ENCODE measurements around the gene SH3BGR. TPM values are rescaled to one million over a fixed set of nuclear protein-coding genes. Genes with fewer than 3 reads are reported as not detected.

The SH3BGR gene
- total RNA-seq, 2 experiments from 2014 or later, result 3.9 to 4.7 TPM

DNA sequence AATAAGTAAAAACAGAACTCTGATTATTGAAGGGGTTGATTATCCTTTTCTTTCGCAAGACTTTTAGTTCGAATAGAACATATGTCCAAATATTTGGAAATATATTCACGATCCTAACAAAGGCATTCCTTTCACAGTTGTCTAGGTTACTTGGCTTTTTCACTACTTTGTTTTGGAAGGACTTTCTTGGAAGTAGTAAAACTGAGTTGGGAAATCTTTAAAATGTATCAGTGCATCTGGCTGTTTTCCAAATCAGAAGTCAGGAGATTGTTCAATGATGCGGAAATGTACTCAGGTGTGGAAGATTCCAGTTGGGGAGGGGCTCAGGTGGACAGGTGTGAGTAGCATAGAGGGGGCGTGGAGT lies 67.1 kb downstream of the SH3BGR start:
- no peaks in the 10 kb centered on the region for H3K36me3 Mint-ChIP-seq
- DNase-seq, result no peak
- H3K4me1 Mint-ChIP-seq, result peaks cover 3% of the 10 kb centered on the region
- H3K27me3 Mint-ChIP-seq, result peaks cover 3% of the 10 kb centered on the region
- no peaks in the 10 kb centered on the region for H3K9me3 Mint-ChIP-seq
- no peak overlapping the region for H3K27ac Mint-ChIP-seq
- no peak overlapping the region for H3K4me3 Mint-ChIP-seq

GRCh38 chr21:39519835-39520234 lies 68.1 kb downstream of the SH3BGR start:
- DNase-seq, result no peak
- H3K27me3 Mint-ChIP-seq, result peaks cover 3% of the 10 kb centered on the region
- peaks cover 3% of the 10 kb centered on the region for H3K4me1 Mint-ChIP-seq
- no peak overlapping the region for H3K27ac Mint-ChIP-seq
- H3K36me3 Mint-ChIP-seq, result no peaks in the 10 kb centered on the region
- no peak overlapping the region for H3K4me3 Mint-ChIP-seq
- no peaks in the 10 kb centered on the region for H3K9me3 Mint-ChIP-seq

GRCh38 chr21:39523399-39523798 lies 71.6 kb downstream of the SH3BGR start:
- H3K27ac Mint-ChIP-seq, result no peak overlapping the region
- H3K4me3 Mint-ChIP-seq, result no peak overlapping the region
- H3K9me3 Mint-ChIP-seq, result no peaks in the 10 kb centered on the region
- peaks cover under 1% of the 10 kb centered on the region for H3K4me1 Mint-ChIP-seq
- no peak for DNase-seq
- H3K27me3 Mint-ChIP-seq, result peaks cover 1% of the 10 kb centered on the region
- no peaks in the 10 kb centered on the region for H3K36me3 Mint-ChIP-seq

GRCh38 chr21:39523915-39524314 lies 72.1 kb downstream of the SH3BGR start:
- Mint-ChIP-seq H3K9me3 (no peaks in the 10 kb centered on the region), H3K4me3 (no peak overlapping the region), H3K4me1 (no peaks in the 10 kb centered on the region), H3K36me3 (no peaks in the 10 kb centered on the region), H3K27ac (no peak overlapping the region), H3K27me3 (no peaks in the 10 kb centered on the region)
- DNase-seq, result no peak

DNA sequence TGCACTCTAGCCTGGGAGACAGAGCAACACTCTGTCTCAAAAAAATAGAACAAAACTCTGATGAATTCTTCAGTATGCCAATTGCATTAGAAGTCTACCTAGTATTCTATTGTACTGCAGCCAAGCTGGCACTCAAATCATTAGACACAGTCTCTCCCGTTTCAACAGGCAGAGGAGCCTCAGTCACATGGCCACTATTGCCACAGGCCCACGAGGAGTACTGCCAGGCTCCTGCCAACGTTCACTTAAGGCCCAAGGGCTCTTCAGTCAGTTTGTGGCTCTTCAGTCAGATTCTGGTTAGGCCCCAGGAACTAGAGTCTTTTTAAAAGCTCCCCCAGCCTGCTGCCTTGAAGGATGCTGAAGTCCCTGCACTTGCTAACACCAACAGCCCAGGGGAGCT lies 73.4 kb downstream of the SH3BGR start:
- H3K27ac Mint-ChIP-seq, result no peak overlapping the region
- H3K4me3 Mint-ChIP-seq, result no peak overlapping the region
- no peak for DNase-seq
- H3K9me3 Mint-ChIP-seq, result no peaks in the 10 kb centered on the region
- no peaks in the 10 kb centered on the region for H3K36me3 Mint-ChIP-seq
- H3K27me3 Mint-ChIP-seq, result peaks cover 4% of the 10 kb centered on the region
- H3K4me1 Mint-ChIP-seq, result no peaks in the 10 kb centered on the region

GRCh38 chr21:39525601-39526000 lies 73.8 kb downstream of the SH3BGR start:
- H3K27me3 Mint-ChIP-seq, result peaks cover 4% of the 10 kb centered on the region
- no peak for DNase-seq
- no peak overlapping the region for H3K4me3 Mint-ChIP-seq

GRCh38 chr21:39527067-39527595 lies 75.4 kb downstream of the SH3BGR start:
- Mint-ChIP-seq H3K27me3 (peaks cover 8% of the 10 kb centered on the region), H3K4me1 (no peaks in the 10 kb centered on the region), H3K36me3 (no peaks in the 10 kb centered on the region), H3K27ac (no peak overlapping the region), H3K9me3 (no peaks in the 10 kb centered on the region), H3K4me3 (no peak overlapping the region)
- no peak for DNase-seq

More at GRCh38 chr21:39525601-39526000, 73.8 kb downstream of the SH3BGR start:
- Mint-ChIP-seq H3K27ac (no peak overlapping the region), H3K4me1 (no peaks in the 10 kb centered on the region), H3K36me3 (no peaks in the 10 kb centered on the region), H3K9me3 (no peaks in the 10 kb centered on the region)

DNA sequence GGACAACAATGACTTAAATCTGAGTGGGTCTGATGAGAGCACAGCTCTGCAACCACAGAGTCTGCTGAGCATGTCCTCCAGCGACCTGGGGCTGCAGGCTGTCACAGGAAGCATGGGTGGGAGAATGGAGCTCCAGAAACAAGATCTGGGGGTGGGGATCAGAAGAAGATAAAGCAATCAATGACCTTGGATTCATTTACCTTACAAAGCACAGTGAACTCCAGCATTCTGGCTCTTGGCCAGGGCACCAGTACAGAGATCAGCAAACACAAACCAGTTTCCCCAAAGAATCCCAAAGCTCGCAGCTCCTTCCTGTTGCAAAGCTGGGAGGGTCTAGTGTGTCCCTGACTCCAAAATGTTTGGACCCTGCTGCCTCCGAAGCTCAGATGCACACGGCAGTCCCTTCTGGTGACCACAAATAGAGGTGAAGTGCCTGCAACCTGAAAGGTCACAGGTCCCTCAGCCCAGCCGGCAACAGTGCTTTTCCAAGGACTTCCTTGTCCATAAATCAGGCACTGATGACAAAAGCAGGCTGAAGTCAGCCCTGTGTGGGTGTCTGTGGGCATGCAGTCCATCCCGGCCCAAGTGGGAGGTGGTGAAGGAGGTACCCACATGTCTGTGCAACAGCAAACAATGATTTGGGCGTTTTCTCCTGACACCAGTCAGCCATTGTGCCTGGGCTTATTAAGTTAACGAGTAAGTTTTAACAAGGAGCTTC lies 76.1 kb downstream of the SH3BGR start:
- DNase-seq, result no peak
- H3K27ac Mint-ChIP-seq, result no peak overlapping the region
- no peaks in the 10 kb centered on the region for H3K9me3 Mint-ChIP-seq
- no peak overlapping the region for H3K4me3 Mint-ChIP-seq
- peaks cover 8% of the 10 kb centered on the region for H3K27me3 Mint-ChIP-seq
- no peaks in the 10 kb centered on the region for H3K36me3 Mint-ChIP-seq
- no peaks in the 10 kb centered on the region for H3K4me1 Mint-ChIP-seq

DNA sequence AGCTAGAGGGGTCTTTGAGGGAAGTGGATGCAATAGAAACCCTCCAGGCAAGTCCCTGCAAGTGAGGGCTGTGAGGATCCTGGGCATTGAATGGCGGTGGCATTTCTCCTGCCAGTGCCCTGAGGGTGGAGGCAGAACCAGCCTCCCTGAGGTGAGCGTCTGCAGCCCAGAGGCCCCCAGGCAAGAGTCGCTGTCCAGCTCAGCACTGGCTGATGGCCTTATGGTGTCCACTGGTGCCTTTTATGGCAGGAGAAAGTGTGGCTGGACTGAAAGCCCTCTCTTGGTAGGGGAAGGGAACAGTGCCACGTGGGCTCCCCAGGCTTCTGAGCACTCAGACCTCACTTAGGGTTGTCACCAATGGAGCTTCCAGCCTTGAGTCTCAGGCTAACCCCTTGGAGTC lies 77.3 kb downstream of the SH3BGR start:
- no peaks in the 10 kb centered on the region for H3K4me1 Mint-ChIP-seq
- no peak overlapping the region for H3K4me3 Mint-ChIP-seq
- peaks cover 8% of the 10 kb centered on the region for H3K27me3 Mint-ChIP-seq
- no peak for DNase-seq
- H3K27ac Mint-ChIP-seq, result no peak overlapping the region
- no peaks in the 10 kb centered on the region for H3K36me3 Mint-ChIP-seq
- H3K9me3 Mint-ChIP-seq, result no peaks in the 10 kb centered on the region

DNA sequence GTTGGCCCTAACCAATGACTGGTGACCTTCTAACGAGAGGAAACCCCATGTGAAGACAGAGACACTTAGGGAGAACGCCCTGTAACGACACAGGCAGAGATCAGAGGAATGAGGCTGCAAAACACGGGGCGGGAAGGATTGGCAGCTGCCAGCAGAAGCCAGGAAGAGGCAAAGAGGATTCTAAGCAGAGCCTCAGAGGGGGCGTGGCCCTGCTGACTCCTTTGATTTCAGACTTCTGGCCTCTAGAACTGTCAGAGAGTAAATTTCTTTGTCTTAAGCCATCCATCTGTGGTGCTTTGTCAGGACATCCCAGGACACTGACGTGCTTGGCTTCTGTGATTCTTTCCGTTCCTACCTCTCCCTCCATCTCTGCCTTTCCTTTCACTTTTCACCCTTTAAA lies 79.3 kb downstream of the SH3BGR start:
- H3K4me1 Mint-ChIP-seq, result no peaks in the 10 kb centered on the region
- no peak overlapping the region for H3K4me3 Mint-ChIP-seq
- no peaks in the 10 kb centered on the region for H3K36me3 Mint-ChIP-seq
- H3K27me3 Mint-ChIP-seq, result peaks cover 12% of the 10 kb centered on the region
- H3K27ac Mint-ChIP-seq, result no peak overlapping the region
- DNase-seq, result no peak
- H3K9me3 Mint-ChIP-seq, result no peaks in the 10 kb centered on the region

- DNase-seq, result no peak
- Mint-ChIP-seq H3K4me1 (no peaks in the 10 kb centered on the region), H3K27me3 (peaks cover 12% of the 10 kb centered on the region), H3K27ac (no peak overlapping the region), H3K36me3 (no peaks in the 10 kb centered on the region), H3K9me3 (no peaks in the 10 kb centered on the region), H3K4me3 (no peak overlapping the region)
These were observed 80.1 kb downstream of the SH3BGR start for GRCh38 chr21:39531840-39532239.

GRCh38 chr21:39533545-39534380 lies 82.0 kb downstream of the SH3BGR start:
- peaks cover 2% of the 10 kb centered on the region for H3K4me1 Mint-ChIP-seq
- H3K27ac Mint-ChIP-seq, result no peak overlapping the region
- H3K36me3 Mint-ChIP-seq, result no peaks in the 10 kb centered on the region
- H3K4me3 Mint-ChIP-seq, result no peak overlapping the region
- H3K9me3 Mint-ChIP-seq, result no peaks in the 10 kb centered on the region
- no peak for DNase-seq
- peaks cover 18% of the 10 kb centered on the region for H3K27me3 Mint-ChIP-seq

DNA sequence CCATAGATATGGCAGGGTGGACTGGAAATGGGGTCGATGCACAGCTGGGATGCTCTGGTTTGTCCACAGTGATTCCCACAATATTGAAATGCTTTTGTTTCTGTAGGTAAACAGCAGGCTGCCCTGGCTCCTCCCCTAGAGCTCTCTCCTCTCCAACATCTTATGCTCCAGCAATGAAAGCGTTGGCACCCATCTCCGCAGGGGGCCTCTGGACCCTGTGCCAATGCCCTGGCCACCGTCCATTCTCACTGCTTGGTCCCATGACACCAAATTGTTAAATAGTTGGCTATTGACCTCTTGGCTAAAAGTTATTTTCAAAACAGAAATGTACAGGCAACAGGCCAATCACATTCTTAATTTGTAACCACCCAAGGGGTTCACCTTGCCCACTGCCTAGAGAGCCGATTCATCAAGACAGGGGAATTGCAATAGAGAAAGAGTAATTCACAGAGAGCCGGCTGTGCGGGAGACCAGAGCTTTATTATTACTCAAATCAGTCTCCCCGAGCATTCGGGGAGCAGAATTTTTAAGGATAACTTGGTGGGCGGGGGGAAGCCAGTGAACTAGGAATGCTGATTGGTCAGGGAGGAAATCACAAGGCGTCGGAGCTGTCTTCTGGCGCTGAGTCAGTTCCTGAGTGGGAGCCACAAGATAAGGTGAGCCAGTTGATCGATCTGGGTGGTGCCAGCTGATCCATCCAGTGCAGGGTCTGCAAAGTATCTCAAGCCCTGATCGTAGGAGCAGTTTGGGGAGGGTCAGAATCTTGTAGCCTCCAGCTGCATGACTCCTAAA lies 84.1 kb downstream of the SH3BGR start:
- peaks cover 2% of the 10 kb centered on the region for H3K4me1 Mint-ChIP-seq
- no peaks in the 10 kb centered on the region for H3K9me3 Mint-ChIP-seq
- DNase-seq, result no peak
- no peak overlapping the region for H3K4me3 Mint-ChIP-seq
- peaks cover 14% of the 10 kb centered on the region for H3K27me3 Mint-ChIP-seq
- no peak overlapping the region for H3K27ac Mint-ChIP-seq
- no peaks in the 10 kb centered on the region for H3K36me3 Mint-ChIP-seq

GRCh38 chr21:39536835-39537234 lies 85.1 kb downstream of the SH3BGR start:
- H3K4me3 Mint-ChIP-seq, result no peak overlapping the region
- DNase-seq, result no peak
- H3K36me3 Mint-ChIP-seq, result no peaks in the 10 kb centered on the region
- no peak overlapping the region for H3K27ac Mint-ChIP-seq
- peaks cover 2% of the 10 kb centered on the region for H3K4me1 Mint-ChIP-seq
- H3K27me3 Mint-ChIP-seq, result peaks cover 13% of the 10 kb centered on the region
- H3K9me3 Mint-ChIP-seq, result no peaks in the 10 kb centered on the region

DNA sequence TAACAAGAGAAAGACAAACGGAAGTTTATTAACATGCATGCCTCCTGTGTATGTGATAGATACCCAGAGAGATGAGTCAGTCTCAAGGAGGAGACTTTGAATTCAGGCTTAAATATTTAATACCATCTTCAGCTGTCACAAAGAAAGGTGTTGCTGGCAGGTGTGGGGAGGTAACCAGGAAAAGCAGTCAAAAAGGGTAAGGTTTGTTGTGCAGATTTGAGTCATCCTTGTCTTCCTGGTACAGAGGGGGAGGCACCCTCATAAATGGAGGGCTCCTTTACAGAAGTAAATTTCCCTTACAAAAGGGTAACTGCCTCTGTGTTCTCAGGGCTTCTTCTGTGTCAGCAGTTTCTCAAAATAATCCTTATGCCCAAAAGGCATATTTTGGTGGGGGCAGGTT lies 85.8 kb downstream of the SH3BGR start:
- no peak for DNase-seq
- Mint-ChIP-seq H3K4me1 (peaks cover 2% of the 10 kb centered on the region), H3K27me3 (peaks cover 10% of the 10 kb centered on the region), H3K36me3 (no peaks in the 10 kb centered on the region), H3K4me3 (no peak overlapping the region), H3K9me3 (no peaks in the 10 kb centered on the region), H3K27ac (no peak overlapping the region)
